Neural crest cell (in vitro differentiated cells): ENCODE measurements around the gene HOXC9. TPM values are rescaled to one million over a fixed set of nuclear protein-coding genes. Genes with fewer than 3 reads are reported as not detected.

Experiments used
- DNase-seq: peaks from one replicate; pipeline ENCODE4 v3.0.0; 2021; ENCODE audit warnings: low read depth, mixed read lengths, low spot score
- H3K27ac Mint-ChIP-seq: one replicate; pipeline ENCODE4 v1.8.0; 2021; ENCODE audit warnings: mild to moderate bottlenecking, mixed read lengths; ENCODE audit not compliant: unreplicated experiment
- H3K27me3 Mint-ChIP-seq: 2 replicates; pipeline ENCODE4 v1.8.0; 2021; ENCODE audit warnings: low read depth, mild to moderate bottlenecking, mixed read lengths
- H3K36me3 Mint-ChIP-seq: 2 replicates; pipeline ENCODE4 v1.8.0; 2021; ENCODE audit warnings: low read depth, mild to moderate bottlenecking, mixed read lengths
- H3K4me1 Mint-ChIP-seq: 2 replicates; pipeline ENCODE4 v1.8.0; 2021; ENCODE audit warnings: mixed read lengths
- H3K4me3 Mint-ChIP-seq: one replicate; pipeline ENCODE4 v1.8.0; 2021; ENCODE audit warnings: mild to moderate bottlenecking, mixed read lengths
- H3K9me3 Mint-ChIP-seq: 2 replicates; pipeline ENCODE4 v1.8.0; 2021; ENCODE audit warnings: mixed read lengths
- total RNA-seq: library from RNA; stranded (reverse); gene quantifications from 2 replicates; pipeline ENCODE4 v1.2.1, GENCODE V29; 2021
- TF ChIP-seq, protein P1 (sequence below): fragments of 200-600 bp; sonication (generic); conservative IDR thresholded peaks from 2 replicates; pipeline ENCODE4 v1.5.0; 2021; ENCODE audit warnings: antibody characterized with exemption, mild to moderate bottlenecking

Gene HOXC9
- total RNA-seq, 1 donor from 2014 or later = 6.3 TPM

DNA sequence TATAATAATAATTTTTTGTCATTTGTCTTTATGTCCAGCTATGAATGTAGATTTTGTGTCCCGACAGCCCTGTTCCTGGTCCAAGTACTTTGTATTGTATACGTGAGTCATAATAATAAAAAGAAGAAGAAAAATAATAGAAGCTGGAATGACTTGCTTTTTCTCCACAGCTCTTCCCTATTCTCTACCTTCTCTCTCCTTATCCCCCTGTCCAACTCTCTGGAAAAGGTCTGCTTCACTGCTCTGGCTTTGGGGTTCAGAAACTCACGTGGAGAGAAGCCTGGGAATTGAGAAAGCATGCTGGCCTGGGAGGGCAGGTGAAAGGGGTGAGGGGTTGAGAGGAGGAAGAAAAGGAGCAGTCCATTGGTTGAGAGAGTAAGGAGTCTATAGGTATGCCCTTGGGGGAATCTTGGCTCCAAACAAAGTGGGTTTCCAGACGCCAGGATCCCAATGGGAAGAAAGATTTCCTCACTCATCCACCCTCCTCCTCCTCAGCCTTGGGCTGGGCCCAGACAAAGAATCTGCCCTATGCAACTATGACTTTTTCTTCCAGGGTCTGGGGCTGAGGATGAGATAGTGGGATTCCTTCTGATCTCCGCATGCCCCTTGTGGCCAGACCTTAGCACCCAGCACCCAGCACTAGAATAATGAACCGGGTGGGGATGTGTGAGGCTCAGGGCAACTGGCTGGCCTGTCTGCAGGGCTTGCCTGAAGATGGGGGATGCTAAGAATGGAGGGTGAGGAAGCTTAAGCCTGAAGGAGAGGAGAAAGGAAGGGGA, 12.9 kb downstream of the HOXC9 start:
- no peak overlapping the region for H3K27ac Mint-ChIP-seq
- no peaks in the 10 kb centered on the region for H3K9me3 Mint-ChIP-seq
- H3K36me3 Mint-ChIP-seq = peaks cover 2% of the 10 kb centered on the region
- TF ChIP-seq, protein P1, sequence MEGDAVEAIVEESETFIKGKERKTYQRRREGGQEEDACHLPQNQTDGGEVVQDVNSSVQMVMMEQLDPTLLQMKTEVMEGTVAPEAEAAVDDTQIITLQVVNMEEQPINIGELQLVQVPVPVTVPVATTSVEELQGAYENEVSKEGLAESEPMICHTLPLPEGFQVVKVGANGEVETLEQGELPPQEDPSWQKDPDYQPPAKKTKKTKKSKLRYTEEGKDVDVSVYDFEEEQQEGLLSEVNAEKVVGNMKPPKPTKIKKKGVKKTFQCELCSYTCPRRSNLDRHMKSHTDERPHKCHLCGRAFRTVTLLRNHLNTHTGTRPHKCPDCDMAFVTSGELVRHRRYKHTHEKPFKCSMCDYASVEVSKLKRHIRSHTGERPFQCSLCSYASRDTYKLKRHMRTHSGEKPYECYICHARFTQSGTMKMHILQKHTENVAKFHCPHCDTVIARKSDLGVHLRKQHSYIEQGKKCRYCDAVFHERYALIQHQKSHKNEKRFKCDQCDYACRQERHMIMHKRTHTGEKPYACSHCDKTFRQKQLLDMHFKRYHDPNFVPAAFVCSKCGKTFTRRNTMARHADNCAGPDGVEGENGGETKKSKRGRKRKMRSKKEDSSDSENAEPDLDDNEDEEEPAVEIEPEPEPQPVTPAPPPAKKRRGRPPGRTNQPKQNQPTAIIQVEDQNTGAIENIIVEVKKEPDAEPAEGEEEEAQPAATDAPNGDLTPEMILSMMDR = no peak
- H3K27me3 Mint-ChIP-seq = peaks cover 99% of the 10 kb centered on the region
- peak overlapping the region; percentile 61 for H3K4me3 Mint-ChIP-seq
- no peak for DNase-seq
- H3K4me1 Mint-ChIP-seq = peaks cover 6% of the 10 kb centered on the region

DNA sequence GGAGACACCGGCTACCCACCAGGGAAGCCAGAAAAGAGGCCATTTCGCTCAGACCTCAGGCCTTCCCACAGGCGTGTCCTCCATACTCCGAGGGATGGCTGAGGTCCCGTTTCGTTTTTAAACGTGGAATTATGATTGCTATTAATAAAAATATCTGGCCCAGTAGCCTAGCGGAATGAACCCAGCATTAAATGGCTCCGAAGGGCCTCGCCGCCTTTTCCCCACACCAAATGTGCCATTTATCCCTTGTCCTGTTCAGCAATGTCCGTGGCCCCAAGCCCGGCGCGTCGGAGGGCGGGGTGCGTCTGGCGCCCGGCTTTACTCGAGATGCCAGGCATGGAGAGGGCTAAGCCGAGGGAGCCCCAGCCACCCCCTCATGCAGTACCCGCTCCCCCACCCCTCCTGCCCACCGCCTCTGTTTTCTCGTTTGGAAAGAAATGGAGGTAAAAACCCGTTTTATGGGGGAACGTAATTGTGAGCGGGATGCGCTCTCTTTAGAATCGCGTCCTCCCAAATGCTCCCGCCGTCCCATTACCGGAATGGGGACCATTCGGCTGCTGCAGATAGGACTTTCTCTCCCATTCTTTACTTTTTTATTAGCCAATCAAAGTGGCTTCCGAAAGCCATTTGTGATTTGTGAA, 14.5 kb downstream of the HOXC9 start:
- Mint-ChIP-seq H3K9me3 (no peaks in the 10 kb centered on the region), H3K27ac (no peak overlapping the region), H3K4me3 (peak overlapping the region; percentile 65), H3K27me3 (peaks cover 98% of the 10 kb centered on the region), H3K36me3 (peaks cover 2% of the 10 kb centered on the region), H3K4me1 (peaks cover 6% of the 10 kb centered on the region)
- no peak for DNase-seq
- TF ChIP-seq, protein P1 = no peak

GRCh38 chr12:54015018-54015931, 15.3 kb downstream of the HOXC9 start:
- TF ChIP-seq, protein P1 = no peak
- Mint-ChIP-seq H3K27me3 (peaks cover 98% of the 10 kb centered on the region), H3K4me1 (peaks cover 10% of the 10 kb centered on the region), H3K4me3 (peak overlapping the region; percentile 69), H3K9me3 (no peaks in the 10 kb centered on the region), H3K27ac (no peak overlapping the region), H3K36me3 (peaks cover 2% of the 10 kb centered on the region)
- no peak for DNase-seq

DNA sequence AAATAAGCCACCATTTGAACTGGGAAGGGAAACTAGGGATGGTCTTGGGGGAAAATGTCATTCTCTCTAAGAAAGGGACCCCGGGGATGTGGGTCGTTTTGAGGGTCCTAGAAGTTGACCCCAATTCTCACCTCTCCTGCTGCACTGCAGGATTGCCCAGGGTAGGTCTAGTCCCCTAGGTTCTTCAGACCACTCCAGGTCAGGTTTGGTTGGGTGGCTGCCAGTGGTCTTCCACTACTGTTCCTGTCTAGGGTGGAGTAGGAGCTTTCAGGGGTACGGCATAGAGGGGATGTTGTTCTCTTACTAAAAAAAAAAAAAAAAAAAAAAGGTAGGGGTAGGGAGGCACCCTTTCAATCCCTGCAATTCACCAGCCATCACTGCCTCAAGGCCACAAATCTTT, 16.1 kb downstream of the HOXC9 start:
- Mint-ChIP-seq H3K9me3 (no peaks in the 10 kb centered on the region), H3K27ac (no peak overlapping the region), H3K36me3 (peaks cover 2% of the 10 kb centered on the region), H3K4me3 (peak overlapping the region; percentile 69), H3K27me3 (peaks cover 98% of the 10 kb centered on the region), H3K4me1 (peaks cover 10% of the 10 kb centered on the region)
- DNase-seq = no peak
- TF ChIP-seq, protein P1 = no peak

- Mint-ChIP-seq H3K9me3 (no peaks in the 10 kb centered on the region), H3K36me3 (peaks cover 2% of the 10 kb centered on the region), H3K4me3 (peak overlapping the region; percentile 69), H3K27ac (no peak overlapping the region), H3K27me3 (peaks cover 98% of the 10 kb centered on the region), H3K4me1 (peaks cover 12% of the 10 kb centered on the region)
- TF ChIP-seq, protein P1 = no peak
- no peak for DNase-seq
Observed at GRCh38 chr12:54016478-54016964, 16.6 kb downstream of the HOXC9 start.
